ENCODE measurements around the gene KATNAL2.
A peak's percentile ranks its signal among the peaks of the same experiment; 100 is the strongest.

KATNAL2 gene

GRCh38 chr18:46883180-46883579 lies 34.2 kb upstream of the KATNAL2 start:
- Histone ChIP-seq H2BK15ac (ENCODE audit: low read length) (no peak overlapping the region), H3K36me3 (replicated peaks in 1 of 2; ENCODE audit: control insufficient read depth in 2 of 2, insufficient read depth in 2 of 2, low read length in 2 of 2) (peaks cover 0 to under 1% of the 10 kb centered on the region in 2 donors), H3K4ac (ENCODE audit: low read length) (no peak overlapping the region), H4K91ac (ENCODE audit: low read depth, low read length, poor library complexity) (no peak overlapping the region), H2BK12ac (ENCODE audit: low read length) (no peak overlapping the region), H3K9me3 (replicated peaks in 1 of 2; ENCODE audit: control insufficient read depth in 2 of 2, insufficient read depth in 1 of 2, low read depth in 1 of 2, low read length in 2 of 2) (peaks cover 2 to 21% of the 10 kb centered on the region in 2 donors), H3K27ac (replicated peaks; ENCODE audit: low read length) (no peak overlapping the region), H2BK5ac (ENCODE audit: low read length) (no peak overlapping the region), H3K4me2 (ENCODE audit: insufficient read depth, low read length, poor library complexity, severe bottlenecking) (no peak overlapping the region), H3K79me1 (ENCODE audit: low read depth, low read length) (no peaks in the 10 kb centered on the region), H3K9ac (ENCODE audit: low read depth, low read length, poor library complexity) (no peak overlapping the region), H3K4me3 (ENCODE audit: low read length in 2 of 2) (no peak overlapping the region), H4K8ac (ENCODE audit: low read depth, low read length) (no peak overlapping the region), H3K27me3 (ENCODE audit: control insufficient read depth in 3 of 3, insufficient read depth in 3 of 3, low read depth in 1 of 3, low read length in 3 of 3) (no peaks in the 10 kb centered on the region), H3K18ac (ENCODE audit: low read length) (no peak overlapping the region), H2AFZ (ENCODE audit: low read length) (no peak overlapping the region), H3K14ac (ENCODE audit: low read length) (no peak overlapping the region), H2AK5ac (ENCODE audit: low read depth, low read length) (no peak overlapping the region), H3K4me1 (ENCODE audit: control insufficient read depth in 2 of 2, insufficient read depth in 1 of 2, low read depth in 1 of 2, low read length in 2 of 2) (no peaks in the 10 kb centered on the region), H3K23ac (ENCODE audit: low read depth, low read length, poor library complexity) (no peak overlapping the region), H2BK120ac (ENCODE audit: low read depth, low read length) (no peak overlapping the region)
- DNase-seq (ENCODE audit: low spot score): no peak
- WGBS, 2 donors (ENCODE audit: extremely low coverage in 2 of 2, insufficient read length in 2 of 2, insufficient replicate concordance in 1 of 2): no CpG with 5 or more reads among the region's 4 CpGs

GRCh38 chr18:46886893-46887292 lies 30.5 kb upstream of the KATNAL2 start:
- no peak overlapping the region for H3K9ac ChIP-seq (ENCODE audit: low read depth, low read length, poor library complexity)
- no peak overlapping the region for H3K27ac ChIP-seq (replicated peaks; ENCODE audit: low read length)
- DNase-seq (ENCODE audit: low spot score): no peak
- H3K36me3 ChIP-seq (replicated peaks in 1 of 2; ENCODE audit: control insufficient read depth in 2 of 2, insufficient read depth in 2 of 2, low read length in 2 of 2): peaks cover 8 to 25% of the 10 kb centered on the region in 2 donors
- no peak overlapping the region for H3K4me3 ChIP-seq (ENCODE audit: low read length in 2 of 2)
- H3K23ac ChIP-seq (ENCODE audit: low read depth, low read length, poor library complexity): no peak overlapping the region
- WGBS, 2 donors (ENCODE audit: extremely low coverage in 2 of 2, insufficient read length in 2 of 2, insufficient replicate concordance in 1 of 2): no CpG with 5 or more reads among the region's 2 CpGs
- no peaks in the 10 kb centered on the region for H3K27me3 ChIP-seq (ENCODE audit: control insufficient read depth in 3 of 3, insufficient read depth in 3 of 3, low read depth in 1 of 3, low read length in 3 of 3)
- no peak overlapping the region for H2BK12ac ChIP-seq (ENCODE audit: low read length)
- H4K91ac ChIP-seq (ENCODE audit: low read depth, low read length, poor library complexity): no peak overlapping the region
- H2AK5ac ChIP-seq (ENCODE audit: low read depth, low read length): no peak overlapping the region
- no peak overlapping the region for H4K8ac ChIP-seq (ENCODE audit: low read depth, low read length)
- no peak overlapping the region for H3K18ac ChIP-seq (ENCODE audit: low read length)
- no peak overlapping the region for H2AFZ ChIP-seq (ENCODE audit: low read length)
- no peak overlapping the region for H2BK15ac ChIP-seq (ENCODE audit: low read length)
- no peak overlapping the region for H3K4ac ChIP-seq (ENCODE audit: low read length)
- H2BK5ac ChIP-seq (ENCODE audit: low read length): no peak overlapping the region
- no peak overlapping the region for H3K14ac ChIP-seq (ENCODE audit: low read length)
- peaks cover 0 to 2% of the 10 kb centered on the region in 2 donors for H3K4me1 ChIP-seq (ENCODE audit: control insufficient read depth in 2 of 2, insufficient read depth in 1 of 2, low read depth in 1 of 2, low read length in 2 of 2)
- no peak overlapping the region for H2BK120ac ChIP-seq (ENCODE audit: low read depth, low read length)
- peaks cover 2% of the 10 kb centered on the region for H3K79me1 ChIP-seq (ENCODE audit: low read depth, low read length)
- H3K9me3 ChIP-seq (replicated peaks in 1 of 2; ENCODE audit: control insufficient read depth in 2 of 2, insufficient read depth in 1 of 2, low read depth in 1 of 2, low read length in 2 of 2): peaks cover 13 to 31% of the 10 kb centered on the region in 2 donors
- H3K4me2 ChIP-seq (ENCODE audit: insufficient read depth, low read length, poor library complexity, severe bottlenecking): no peak overlapping the region

GRCh38 chr18:46888965-46889364 lies 28.4 kb upstream of the KATNAL2 start:
- no peak overlapping the region for H2AK5ac ChIP-seq (ENCODE audit: low read depth, low read length)
- H3K23ac ChIP-seq (ENCODE audit: low read depth, low read length, poor library complexity): no peak overlapping the region
- H3K14ac ChIP-seq (ENCODE audit: low read length): no peak overlapping the region
- no peak overlapping the region for H2BK5ac ChIP-seq (ENCODE audit: low read length)
- peaks cover 2% of the 10 kb centered on the region for H3K79me1 ChIP-seq (ENCODE audit: low read depth, low read length)
- H3K36me3 ChIP-seq (replicated peaks in 1 of 2; ENCODE audit: control insufficient read depth in 2 of 2, insufficient read depth in 2 of 2, low read length in 2 of 2): peaks cover 8 to 25% of the 10 kb centered on the region in 2 donors
- no peak overlapping the region for H2BK15ac ChIP-seq (ENCODE audit: low read length)
- H3K27me3 ChIP-seq (ENCODE audit: control insufficient read depth in 3 of 3, insufficient read depth in 3 of 3, low read depth in 1 of 3, low read length in 3 of 3): no peaks in the 10 kb centered on the region
- H3K4ac ChIP-seq (ENCODE audit: low read length): no peak overlapping the region
- no peak overlapping the region for H2BK12ac ChIP-seq (ENCODE audit: low read length)
- no peak overlapping the region for H2BK120ac ChIP-seq (ENCODE audit: low read depth, low read length)
- H3K4me1 ChIP-seq (ENCODE audit: control insufficient read depth in 2 of 2, insufficient read depth in 1 of 2, low read depth in 1 of 2, low read length in 2 of 2): peaks cover 0 to 2% of the 10 kb centered on the region in 2 donors
- peaks cover 14 to 31% of the 10 kb centered on the region in 2 donors for H3K9me3 ChIP-seq (replicated peaks in 1 of 2; ENCODE audit: control insufficient read depth in 2 of 2, insufficient read depth in 1 of 2, low read depth in 1 of 2, low read length in 2 of 2)
- H3K9ac ChIP-seq (ENCODE audit: low read depth, low read length, poor library complexity): no peak overlapping the region
- no peak overlapping the region for H3K4me3 ChIP-seq (ENCODE audit: low read length in 2 of 2)
- no peak overlapping the region for H2AFZ ChIP-seq (ENCODE audit: low read length)
- no peak overlapping the region for H3K4me2 ChIP-seq (ENCODE audit: insufficient read depth, low read length, poor library complexity, severe bottlenecking)
- H3K18ac ChIP-seq (ENCODE audit: low read length): no peak overlapping the region
- no peak overlapping the region for H4K91ac ChIP-seq (ENCODE audit: low read depth, low read length, poor library complexity)
- DNase-seq (ENCODE audit: low spot score): no peak
- no peak overlapping the region for H3K27ac ChIP-seq (replicated peaks; ENCODE audit: low read length)
- no CpG with 5 or more reads among the region's 1 CpG for WGBS, 2 donors (ENCODE audit: extremely low coverage in 2 of 2, insufficient read length in 2 of 2, insufficient replicate concordance in 1 of 2)
- H4K8ac ChIP-seq (ENCODE audit: low read depth, low read length): no peak overlapping the region

GRCh38 chr18:46891742-46892214 lies 25.6 kb upstream of the KATNAL2 start:
- peak overlapping the region; percentile 92 for H4K8ac ChIP-seq (ENCODE audit: low read depth, low read length)
- no peak overlapping the region for H3K14ac ChIP-seq (ENCODE audit: low read length)
- no peak overlapping the region for H2BK120ac ChIP-seq (ENCODE audit: low read depth, low read length)
- H3K79me1 ChIP-seq (ENCODE audit: low read depth, low read length): peaks cover 2% of the 10 kb centered on the region
- no peak overlapping the region for H2AK5ac ChIP-seq (ENCODE audit: low read depth, low read length)
- H2BK15ac ChIP-seq (ENCODE audit: low read length): no peak overlapping the region
- no peak for DNase-seq (ENCODE audit: low spot score)
- peaks cover 0 to 2% of the 10 kb centered on the region in 2 donors for H3K4me1 ChIP-seq (ENCODE audit: control insufficient read depth in 2 of 2, insufficient read depth in 1 of 2, low read depth in 1 of 2, low read length in 2 of 2)
- H3K23ac ChIP-seq (ENCODE audit: low read depth, low read length, poor library complexity): no peak overlapping the region
- no peak overlapping the region for H3K4ac ChIP-seq (ENCODE audit: low read length)
- H3K4me2 ChIP-seq (ENCODE audit: insufficient read depth, low read length, poor library complexity, severe bottlenecking): no peak overlapping the region
- H2BK12ac ChIP-seq (ENCODE audit: low read length): no peak overlapping the region
- H3K18ac ChIP-seq (ENCODE audit: low read length): no peak overlapping the region
- peaks cover 14 to 31% of the 10 kb centered on the region in 2 donors for H3K9me3 ChIP-seq (replicated peaks in 1 of 2; ENCODE audit: control insufficient read depth in 2 of 2, insufficient read depth in 1 of 2, low read depth in 1 of 2, low read length in 2 of 2)
- no peak overlapping the region for H2AFZ ChIP-seq (ENCODE audit: low read length)
- WGBS, 2 donors (ENCODE audit: extremely low coverage in 2 of 2, insufficient read length in 2 of 2, insufficient replicate concordance in 1 of 2): no CpG with 5 or more reads among the region's 3 CpGs
- H3K36me3 ChIP-seq (replicated peaks in 1 of 2; ENCODE audit: control insufficient read depth in 2 of 2, insufficient read depth in 2 of 2, low read length in 2 of 2): peaks cover 8 to 25% of the 10 kb centered on the region in 2 donors
- H3K27ac ChIP-seq (replicated peaks; ENCODE audit: low read length): no peak overlapping the region
- H3K27me3 ChIP-seq (ENCODE audit: control insufficient read depth in 3 of 3, insufficient read depth in 3 of 3, low read depth in 1 of 3, low read length in 3 of 3): no peaks in the 10 kb centered on the region
- H3K9ac ChIP-seq (ENCODE audit: low read depth, low read length, poor library complexity): no peak overlapping the region
- no peak overlapping the region for H3K4me3 ChIP-seq (ENCODE audit: low read length in 2 of 2)
- no peak overlapping the region for H2BK5ac ChIP-seq (ENCODE audit: low read length)
- no peak overlapping the region for H4K91ac ChIP-seq (ENCODE audit: low read depth, low read length, poor library complexity)

All from neuronal stem cell (in vitro differentiated cells).